GM19351 (cell line): ENCODE measurements around the gene SOX8.
"Not testable (repeated sequence)": the region's sequence is repeated elsewhere in the genome, so short reads cannot be mapped to it uniquely, and the experiment has no call there.

Experiments
- ATAC-seq: cut with Tn5 transposase; IDR thresholded peaks from one replicate; pipeline ENCODE4 v1.9.1; 2021; ENCODE audit warnings: mild to moderate bottlenecking, moderate library complexity; ENCODE audit not compliant: unreplicated experiment

SOX8 gene

DNA sequence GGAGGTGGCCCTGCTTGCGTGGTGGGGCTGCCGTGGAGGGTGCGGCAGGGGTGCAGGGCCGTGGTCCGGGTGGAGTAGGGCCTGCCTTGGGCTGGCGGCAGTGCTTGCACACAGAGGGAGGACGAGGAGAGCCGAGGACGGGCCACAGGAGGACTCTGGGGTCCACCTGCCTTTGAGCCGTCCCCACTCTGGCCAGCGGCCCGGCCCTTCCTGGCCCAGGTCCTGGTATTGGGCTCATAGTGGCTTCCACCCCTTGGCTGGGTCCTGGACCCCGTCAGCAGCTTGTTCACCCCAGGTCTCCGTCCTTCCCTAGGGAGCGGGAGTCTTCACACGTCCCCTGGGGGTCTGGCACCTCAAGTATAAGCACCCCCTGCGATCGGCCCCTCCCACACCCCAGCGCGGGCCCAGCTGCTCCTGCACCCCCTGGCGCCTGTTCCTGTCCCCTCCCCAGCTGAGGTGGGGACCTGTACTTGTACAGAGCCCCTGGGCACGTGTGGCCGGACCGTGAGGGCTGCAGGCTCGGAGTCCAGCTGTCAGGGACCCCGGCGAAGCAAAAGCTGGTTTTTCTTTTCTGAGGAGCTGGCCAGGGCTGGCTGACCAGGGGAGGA is 40.1 kb downstream of the SOX8 start:
- ATAC-seq: no peak

DNA sequence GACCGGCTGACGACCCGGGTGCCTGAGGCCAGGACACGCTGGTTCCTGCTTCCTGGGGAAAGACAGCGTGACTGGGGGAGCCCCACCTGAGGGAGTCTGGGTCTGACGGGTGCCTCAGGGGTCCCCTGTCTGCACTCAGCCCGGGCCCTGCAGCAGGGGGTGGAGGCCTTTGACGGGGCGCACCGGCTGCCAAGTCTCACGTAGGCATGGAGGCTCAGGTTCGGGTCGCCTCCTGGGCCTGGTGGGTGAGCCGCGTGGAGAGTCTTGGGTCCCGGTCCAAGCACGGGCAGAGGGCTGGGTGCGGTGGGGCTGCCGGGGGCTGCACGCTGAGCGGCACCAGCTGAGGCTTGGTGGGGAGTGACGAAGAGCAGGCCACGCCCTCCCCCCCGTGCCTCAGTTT is 40.9 kb downstream of the SOX8 start:
- ATAC-seq: no peak

DNA sequence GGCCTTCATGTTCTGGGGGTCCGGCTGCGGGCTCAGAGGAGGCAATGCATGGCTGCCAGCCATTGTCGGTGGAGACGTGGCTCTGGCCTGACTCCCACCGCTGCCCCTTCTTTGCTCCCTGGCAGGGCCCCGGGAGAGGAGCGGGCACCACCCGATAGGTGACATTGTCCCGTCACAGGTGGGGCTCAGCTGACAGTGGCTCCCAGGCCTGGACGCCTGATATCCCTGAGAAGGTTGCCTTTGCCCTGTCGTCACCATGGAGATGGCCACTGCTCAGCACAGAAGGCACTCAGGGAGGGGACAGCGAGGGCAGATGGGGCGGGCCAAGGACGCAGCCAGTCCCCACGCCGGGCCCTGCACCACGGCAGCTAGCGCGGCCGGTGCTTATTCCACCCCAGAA is 42.6 kb downstream of the SOX8 start:
- ATAC-seq: no peak

DNA sequence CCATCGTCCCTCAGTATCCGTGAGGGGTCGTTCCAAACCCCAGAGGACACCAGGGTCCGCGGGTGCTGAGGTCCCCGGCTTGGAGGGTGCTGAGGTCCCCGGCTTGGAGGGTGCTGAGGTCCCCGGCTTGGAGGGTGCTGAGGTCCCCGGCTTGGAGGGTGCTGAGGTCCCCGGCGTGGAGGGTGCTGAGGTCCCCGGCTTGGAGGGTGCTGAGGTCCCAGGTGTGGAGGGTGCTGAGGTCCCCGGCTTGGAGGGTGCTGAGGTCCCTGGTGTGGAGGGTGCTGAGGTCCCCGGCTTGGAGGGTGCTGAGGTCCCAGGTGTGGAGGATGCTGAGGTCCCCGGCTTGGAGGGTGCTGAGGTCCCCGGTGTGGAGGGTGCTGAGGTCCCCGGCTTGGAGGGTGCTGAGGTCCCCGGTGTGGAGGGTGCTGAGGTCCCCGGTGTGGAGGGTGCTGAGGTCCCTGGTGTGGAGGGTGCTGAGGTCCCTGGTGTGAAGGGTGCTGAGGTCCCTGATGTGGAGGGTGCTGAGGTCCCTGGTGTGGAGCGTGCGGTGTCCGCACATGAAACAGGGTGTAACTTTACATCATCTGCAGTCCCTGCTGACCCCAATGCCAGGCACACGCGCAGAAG is 43.7 kb downstream of the SOX8 start:
- not testable (repeated sequence) for ATAC-seq

DNA sequence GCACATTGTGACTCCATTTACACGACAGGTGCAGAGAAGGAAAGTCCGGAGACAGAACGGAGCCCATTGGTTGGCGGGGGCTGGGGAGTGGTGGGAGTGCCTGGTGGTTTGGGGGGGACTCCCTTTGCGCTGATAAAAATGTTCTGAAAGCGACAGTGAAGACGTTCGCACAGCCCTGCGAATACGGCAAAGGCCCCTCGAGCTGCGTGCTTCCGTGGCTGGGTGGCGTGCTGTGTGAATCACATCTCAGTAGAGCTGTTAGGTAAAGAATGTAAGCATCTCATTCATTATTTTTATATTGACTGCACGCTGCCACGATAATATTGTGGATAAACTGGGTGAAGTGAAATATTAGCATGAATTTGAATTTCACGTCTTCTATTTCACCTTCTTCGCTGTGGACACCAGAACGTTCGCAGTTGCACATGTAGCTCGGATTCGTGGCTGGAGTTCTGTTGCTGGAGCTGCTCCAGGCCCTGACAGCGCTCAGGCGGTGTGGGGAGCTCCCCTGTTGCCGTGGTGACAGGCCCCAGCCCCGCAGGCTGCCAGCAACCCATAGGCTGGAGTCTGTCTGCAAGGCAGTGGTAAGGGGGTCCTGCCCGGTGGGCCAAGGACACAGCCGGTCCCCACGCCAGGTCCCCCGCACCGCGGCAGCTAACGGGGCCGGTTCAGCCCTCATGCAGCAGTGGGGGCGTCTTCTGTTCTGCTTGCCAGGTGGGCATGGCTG is 44.6 kb downstream of the SOX8 start:
- no peak for ATAC-seq

DNA sequence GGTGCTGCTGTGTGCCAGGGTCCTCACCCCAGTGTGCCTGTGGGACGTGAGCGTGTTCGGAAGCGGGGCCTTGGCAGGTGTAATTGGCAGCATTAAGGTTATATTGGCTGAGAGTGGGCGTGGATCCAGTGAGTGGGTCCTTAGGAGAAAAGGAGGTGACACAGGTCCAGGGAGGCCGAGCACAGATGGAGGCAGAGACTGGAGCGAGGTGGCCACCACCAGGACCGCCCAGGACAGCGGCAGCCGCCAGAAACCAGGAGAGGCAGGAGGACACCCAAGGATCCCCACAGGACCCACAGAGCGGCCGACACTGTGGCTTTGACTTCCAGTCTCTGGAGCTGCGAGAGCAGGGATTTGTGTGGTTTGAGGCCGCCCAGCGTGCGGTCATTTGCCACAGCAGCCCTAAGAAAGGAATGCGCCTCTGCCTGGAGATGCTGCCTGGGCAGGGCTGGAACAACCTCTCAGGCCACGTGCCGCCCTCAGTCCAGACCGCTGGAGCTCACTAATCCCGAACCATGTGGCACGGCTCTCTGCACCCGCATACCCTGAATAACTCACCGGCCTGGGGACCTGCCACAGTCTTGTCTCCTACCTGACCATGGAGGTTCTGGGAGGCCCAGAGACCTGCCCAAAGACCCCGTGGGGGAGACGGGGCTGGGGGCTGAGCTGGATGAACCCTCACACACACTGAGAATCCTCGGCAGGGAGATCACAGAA is 45.4 kb downstream of the SOX8 start:
- ATAC-seq: no peak

DNA sequence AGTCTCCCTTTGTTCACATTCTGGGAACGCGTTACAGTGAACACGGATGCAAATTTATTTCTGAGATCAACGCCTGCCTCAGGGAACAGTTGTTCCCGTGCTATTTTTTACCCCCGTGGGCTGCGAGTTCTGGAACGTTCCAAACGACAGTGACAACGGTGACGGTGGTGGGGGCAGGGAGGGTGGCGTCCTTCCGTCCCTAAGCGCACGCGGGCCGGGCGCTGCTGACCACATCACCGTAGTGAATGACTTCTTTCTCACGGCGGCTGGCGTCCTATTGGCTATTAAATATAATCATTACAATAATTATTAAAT is 45.9 kb downstream of the SOX8 start:
- no peak for ATAC-seq

DNA sequence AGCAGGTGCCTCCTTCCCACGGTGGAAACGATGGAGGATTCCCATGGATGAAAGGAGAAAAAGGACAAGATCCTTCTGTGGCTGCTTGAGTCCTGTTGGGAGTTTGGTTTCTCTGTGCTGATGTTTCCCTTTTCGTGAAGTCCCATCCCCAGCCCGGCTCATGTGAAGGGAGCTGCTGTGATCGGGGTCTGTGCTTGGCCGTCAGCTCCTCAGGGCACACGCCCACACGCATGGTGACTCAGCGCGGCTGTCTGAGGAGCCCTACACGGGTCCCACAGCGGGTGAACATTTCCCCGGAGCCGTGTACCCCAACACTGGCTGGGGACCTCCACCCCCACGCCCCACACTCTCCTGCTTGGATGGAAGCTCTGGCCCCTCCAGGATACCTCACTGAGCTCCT is 46.5 kb downstream of the SOX8 start:
- no peak for ATAC-seq

DNA sequence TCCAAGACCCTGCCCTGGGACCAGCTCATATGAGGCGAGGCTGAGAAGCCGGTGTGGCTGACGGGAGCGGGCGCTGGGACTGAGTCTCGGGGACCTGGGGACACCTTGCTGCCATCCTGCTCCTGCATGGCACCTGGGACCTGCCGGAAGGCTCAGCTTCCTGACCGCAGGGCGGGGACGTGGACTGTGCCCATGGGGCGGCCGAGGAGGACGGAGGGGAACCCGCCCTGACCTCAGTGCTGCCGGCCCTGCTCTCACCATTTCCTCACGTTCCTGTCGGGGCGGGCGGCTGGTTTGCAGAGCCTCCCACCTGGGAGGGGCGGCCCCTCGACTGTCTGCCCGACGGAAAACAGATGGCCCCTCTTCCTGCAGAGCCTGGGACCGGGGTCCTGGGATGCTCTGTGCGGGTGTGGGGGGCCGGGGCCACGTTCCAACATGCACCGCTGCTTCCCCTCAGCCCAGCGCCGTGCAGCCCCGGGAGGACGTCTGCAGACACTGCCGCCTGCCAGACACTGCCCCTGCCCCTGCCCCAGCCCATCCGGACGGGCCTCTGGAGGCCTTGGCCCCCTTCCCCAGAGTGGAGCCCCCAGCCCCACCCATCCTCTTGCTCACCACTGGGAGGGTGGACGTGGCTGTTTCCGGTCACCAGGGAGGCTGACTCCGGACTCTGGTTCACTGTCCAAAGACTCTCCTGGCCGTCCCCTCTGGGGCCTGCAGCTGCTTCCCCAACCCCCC is 47.1 kb downstream of the SOX8 start:
- no peak for ATAC-seq

DNA sequence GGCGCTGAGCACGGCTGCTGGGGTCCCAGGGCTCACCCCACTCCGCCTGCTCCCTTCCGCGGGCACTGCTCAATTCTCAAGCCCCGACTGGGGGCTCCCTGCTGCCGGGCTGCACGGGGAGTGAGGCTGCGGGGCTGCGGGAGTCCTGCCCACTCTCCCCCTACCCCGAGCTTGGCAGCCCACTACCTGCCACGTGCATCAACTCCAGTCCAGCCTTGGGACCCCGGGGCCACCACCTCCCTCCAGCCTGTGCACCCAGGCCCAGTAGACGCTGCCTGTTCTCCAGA is 47.6 kb downstream of the SOX8 start:
- ATAC-seq: no peak

DNA sequence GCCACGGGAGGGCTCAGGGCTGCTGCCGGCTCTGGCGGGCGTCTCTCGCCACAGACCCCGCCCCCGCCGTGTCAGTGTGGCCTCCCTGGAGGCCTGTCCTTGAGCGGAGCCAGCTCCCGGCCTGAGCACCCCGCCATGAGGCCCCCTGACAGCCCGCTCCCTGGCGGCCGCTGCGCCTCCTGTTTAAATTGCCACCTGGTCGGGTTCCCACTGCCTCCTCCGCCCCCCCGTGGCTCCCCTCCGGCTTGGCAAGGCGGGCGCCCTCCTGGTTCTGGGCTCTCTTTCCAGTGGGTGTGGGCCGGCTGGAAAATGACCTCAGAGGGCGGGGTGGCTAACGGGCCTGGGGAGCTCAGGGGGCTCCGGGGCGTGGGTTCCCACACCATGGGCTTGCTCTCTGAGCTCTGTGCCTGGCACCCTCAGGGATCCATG is 48.9 kb downstream of the SOX8 start:
- no peak for ATAC-seq

DNA sequence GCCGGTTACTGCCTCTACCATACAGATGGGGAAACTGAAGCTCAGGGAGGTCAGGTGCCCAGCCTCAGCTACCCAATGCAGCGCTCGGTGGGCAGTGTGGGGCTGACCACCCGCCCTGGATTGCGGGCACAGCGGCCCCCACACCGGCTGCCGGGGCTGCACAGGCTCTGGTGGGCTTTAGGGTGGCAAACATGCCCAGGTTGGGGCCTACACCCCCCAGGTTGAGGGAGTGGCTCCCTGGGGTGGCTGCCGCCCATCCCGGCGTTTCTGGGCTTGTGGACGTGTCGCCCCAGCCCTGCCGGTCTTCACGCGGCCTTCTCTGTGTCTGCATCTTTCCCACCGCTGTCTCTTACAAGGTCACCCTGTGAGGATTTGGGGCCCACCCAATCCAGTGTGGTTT is 50.1 kb downstream of the SOX8 start:
- ATAC-seq: no peak

DNA sequence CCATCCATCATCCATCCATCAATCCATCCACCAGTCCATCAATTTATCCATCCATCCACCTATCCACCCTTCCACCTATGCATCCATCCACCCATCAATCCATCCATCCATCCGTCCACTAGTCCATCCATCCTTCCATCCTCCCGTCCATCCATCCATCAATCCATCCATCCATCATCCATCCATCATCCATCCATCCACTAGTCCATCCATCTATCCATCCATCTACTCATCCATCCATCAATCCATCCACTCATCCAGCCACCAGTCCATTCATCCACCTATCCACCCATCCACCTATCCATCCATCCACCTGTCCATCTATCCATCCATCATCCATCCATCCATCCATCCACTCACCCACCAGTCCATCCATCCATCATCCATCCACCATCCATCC is 51.0 kb downstream of the SOX8 start:
- ATAC-seq: no peak

DNA sequence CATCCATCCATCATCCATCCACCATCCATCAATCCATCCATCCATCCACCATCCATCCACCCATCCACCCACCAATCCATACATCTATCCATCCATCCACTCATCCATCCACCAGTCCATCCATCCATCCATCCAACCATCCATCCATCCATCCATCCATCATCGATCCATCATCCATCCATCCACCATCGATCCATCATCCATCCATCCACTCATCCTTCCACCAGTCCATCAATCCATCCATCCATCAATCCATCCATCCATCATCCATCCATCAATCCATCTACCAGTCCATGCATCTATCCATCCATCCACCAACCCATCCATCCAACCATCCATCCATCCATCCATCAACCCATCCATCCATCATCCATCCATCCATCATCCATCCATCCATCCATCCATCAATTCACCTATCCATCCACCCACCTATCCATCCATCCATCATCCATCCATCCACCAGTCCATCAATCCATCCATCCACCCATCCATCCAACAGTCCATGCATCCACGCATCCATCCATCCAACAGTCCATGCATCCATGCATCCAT is 51.6 kb downstream of the SOX8 start:
- no peak for ATAC-seq

DNA sequence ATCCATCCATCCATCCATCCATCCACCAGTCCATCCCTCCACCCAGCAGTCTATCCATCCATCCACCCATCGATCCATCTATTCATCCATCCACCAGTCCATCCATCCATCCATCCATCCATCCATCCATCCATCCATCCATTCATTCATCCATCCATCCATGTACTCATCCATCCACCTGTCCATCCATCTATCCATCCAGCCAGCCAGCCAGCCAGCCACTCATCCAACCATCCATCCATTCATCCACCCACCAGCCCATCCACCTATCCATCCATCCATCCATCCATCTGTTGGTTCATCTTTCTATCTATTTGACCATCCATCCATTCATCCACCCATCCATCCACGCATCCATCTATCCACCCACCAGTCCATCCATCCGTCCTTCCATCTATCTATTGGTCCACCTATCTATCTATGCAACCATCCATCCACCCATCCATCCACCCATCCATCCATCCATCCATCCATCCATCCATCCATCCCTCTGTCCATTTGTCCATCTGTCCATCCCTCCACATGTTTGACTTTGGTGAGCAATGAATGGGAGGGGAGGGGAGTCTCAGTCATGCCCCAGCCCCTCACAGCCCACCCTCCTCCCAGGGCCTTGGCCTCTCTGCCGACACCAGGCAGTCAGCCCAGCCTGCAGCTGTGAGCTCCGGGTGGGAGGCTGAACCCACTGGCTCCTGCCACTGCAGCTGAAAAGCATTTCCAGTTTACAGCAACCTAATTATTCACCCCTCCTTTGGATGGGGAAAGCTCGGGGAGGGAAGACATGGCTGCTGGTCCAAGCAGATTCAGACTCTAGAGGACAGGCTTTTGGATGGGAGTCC is 52.9 kb downstream of the SOX8 start:
- no peak for ATAC-seq

DNA sequence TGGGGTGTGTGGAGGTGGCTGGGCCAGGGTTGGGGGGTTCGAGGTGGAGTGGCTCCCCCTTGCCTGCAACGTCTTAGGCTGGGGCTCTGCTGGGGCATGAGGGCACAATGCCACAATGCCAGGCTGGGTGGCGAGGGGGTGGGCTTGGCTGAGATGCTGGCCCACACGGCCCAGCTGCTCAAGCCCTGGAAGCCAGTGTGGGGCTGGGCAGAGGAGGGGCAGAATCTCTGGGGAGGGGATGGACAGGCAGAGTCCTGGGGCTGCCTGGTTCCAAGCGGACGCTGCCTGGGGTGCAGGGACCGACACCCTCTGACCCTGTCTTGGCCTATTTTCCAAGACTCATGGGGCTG is 53.5 kb downstream of the SOX8 start:
- ATAC-seq: no peak

DNA sequence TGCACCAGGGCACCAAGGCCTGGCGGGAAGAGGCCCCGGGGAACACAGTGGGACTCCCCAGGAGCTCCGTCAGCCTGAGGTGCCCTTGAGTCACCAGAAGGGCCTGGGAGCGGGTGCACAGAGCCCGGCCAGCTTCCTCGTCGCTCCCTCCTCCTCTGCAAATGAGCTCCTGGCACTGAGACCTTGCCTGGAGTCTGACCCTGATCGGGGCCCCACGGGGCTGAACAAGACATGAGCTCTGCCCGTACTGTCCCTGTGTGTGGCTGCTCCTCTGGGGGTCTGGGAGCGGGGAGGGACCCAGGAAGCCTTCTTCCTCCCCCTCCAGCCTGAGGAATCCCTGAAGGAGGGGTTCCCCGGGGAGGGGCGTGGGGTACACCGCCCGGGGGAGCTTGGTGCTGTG is 54.6 kb downstream of the SOX8 start:
- no peak for ATAC-seq
